ENCODE data around the gene ADARB1.
A peak's percentile ranks its signal among the peaks of the same experiment; 100 is the strongest.

The ADARB1 gene

GRCh38 chr21:45207839-45208626 lies 133.7 kb downstream of the ADARB1 start:
- DNase-seq = no peak
- peak; percentile 32 for ATAC-seq

DNA sequence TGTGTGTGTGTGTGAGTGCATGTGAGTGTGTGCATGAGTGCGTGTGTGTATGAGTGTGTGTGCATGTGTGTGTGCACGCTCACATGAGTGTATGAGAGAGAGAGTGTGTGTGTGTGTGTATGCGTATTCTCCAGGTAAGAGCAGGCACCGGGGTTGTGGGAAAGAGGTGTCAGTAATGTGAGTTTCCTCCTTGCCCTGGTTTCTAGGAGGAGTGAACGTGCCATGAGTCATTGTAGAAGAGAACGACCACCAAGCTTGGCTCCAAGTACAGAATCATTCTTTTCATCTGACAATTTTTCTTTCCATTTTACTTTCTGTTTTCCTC lies 134.2 kb downstream of the ADARB1 start:
- ATAC-seq (peak; percentile 74), DNase-seq (no peak)

GRCh38 chr21:45209046-45209445 lies 134.7 kb downstream of the ADARB1 start:
- no peak for ATAC-seq
- no peak for DNase-seq

- ATAC-seq (no peak), DNase-seq (no peak)
Observed at GRCh38 chr21:45209685-45210284, 135.4 kb downstream of the ADARB1 start.

GRCh38 chr21:45210461-45210983 lies 136.1 kb downstream of the ADARB1 start:
- DNase-seq = no peak
- ATAC-seq = no peak

DNA sequence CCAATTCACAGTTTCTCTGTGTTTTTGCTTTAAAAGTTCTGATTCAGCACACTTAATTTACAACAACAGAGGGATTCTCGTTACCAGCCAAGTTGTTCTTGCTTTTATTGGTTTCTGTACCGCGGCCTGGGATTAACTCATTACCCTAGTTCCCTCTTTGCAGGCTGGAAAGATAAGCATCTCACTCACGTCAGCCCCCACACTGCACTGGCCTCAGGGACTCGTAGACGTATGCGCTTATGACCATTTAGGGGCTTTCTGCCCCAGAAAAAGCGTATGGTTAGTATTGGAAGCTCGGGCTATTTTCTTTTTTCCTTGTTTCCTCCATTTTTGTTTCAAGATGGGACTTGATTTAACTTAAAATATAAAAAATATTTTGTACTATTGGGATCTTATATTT lies 137.3 kb downstream of the ADARB1 start:
- no peak for ATAC-seq
- DNase-seq = no peak

DNA sequence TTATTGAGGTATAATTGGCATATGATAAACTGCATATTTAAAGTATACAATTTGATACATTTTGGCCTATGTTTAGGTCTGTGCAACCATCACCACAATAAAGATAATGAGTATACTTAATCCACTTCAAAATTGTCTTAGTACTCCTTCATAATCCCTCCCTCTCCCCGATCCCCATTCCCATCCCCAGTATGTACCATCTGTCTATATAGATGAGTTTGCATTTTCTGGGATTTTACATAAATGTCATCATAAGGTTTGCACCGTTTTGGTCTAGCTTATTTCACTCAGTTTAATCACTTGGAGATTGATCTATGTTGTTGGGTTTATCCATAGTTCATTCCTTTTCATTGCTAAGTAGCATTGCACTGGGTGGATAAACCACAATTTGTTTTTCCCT lies 139.0 kb downstream of the ADARB1 start:
- ATAC-seq (no peak), DNase-seq (no peak)

DNA sequence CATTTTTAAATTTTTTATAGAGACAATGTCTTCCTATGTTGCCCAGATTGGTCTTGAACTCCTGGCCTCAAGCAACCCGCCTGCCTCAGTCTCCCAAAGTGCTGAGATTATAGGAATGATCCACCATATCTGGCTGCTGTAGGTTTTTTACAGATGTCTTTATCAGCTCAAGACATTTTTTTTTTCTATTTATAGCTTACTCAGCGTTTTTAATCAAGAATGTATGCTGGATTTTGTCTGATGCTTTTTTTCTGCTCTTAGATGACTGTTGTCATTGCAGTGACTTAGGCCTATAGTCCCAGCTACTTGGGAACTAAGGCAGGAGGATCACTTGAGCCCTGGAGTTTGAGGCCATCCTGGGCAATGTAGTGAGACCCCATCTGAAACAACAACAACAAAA lies 140.8 kb downstream of the ADARB1 start:
- DNase-seq (no peak), ATAC-seq (no peak)

- ATAC-seq = no peak
- no peak for DNase-seq
Observed at GRCh38 chr21:45217010-45217409, 142.6 kb downstream of the ADARB1 start.

- ATAC-seq (no peak), DNase-seq (no peak)
Observed at GRCh38 chr21:45219517-45219916, 145.1 kb downstream of the ADARB1 start.

- ATAC-seq = no peak
- no peak for DNase-seq
Observed at GRCh38 chr21:45220071-45220481, 145.7 kb downstream of the ADARB1 start.

DNA sequence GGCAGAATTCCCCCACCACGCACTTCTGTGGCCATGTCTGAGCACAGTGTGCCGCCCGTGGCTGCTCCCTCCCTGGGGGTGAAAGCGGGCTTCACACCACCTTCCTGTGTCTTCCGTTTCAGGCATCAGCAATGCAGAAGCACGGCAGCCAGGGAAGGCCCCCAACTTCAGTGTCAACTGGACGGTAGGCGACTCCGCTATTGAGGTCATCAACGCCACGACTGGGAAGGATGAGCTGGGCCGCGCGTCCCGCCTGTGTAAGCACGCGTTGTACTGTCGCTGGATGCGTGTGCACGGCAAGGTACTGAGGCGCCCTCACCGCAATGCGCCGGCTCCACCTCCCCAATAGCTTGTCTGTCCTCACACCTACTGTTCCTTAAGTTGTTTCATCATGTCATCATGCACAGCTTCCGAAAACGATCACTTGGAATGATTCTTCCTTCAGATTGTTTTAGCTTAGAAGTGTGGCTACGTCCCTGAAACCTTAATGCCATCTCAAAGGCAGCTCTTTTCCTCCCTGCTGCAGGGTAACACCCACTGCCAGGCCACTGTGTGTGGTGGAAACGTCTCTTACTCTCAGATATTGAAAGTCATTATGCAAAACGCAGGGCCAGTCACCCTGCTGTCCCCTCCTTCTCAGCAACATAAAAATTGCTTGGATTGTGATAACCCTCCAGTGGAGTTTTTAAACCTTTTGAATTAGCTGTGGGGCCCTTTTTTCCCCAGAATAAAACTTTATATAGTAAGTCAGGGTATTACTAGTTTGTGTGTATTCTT lies 146.5 kb downstream of the ADARB1 start:
- no peak for ATAC-seq

GRCh38 chr21:45222001-45222400 lies 147.6 kb downstream of the ADARB1 start:
- DNase-seq = no peak

More for the DNA sequence above, 146.5 kb downstream of the ADARB1 start:
- no peak for DNase-seq

GRCh38 chr21:45223236-45224185 lies 149.1 kb downstream of the ADARB1 start:
- ATAC-seq = no peak
- no peak for DNase-seq

More at GRCh38 chr21:45222001-45222400, 147.6 kb downstream of the ADARB1 start:
- ATAC-seq = no peak

GRCh38 chr21:45224189-45224938 lies 150.0 kb downstream of the ADARB1 start:
- no peak for ATAC-seq
- DNase-seq = no peak

DNA sequence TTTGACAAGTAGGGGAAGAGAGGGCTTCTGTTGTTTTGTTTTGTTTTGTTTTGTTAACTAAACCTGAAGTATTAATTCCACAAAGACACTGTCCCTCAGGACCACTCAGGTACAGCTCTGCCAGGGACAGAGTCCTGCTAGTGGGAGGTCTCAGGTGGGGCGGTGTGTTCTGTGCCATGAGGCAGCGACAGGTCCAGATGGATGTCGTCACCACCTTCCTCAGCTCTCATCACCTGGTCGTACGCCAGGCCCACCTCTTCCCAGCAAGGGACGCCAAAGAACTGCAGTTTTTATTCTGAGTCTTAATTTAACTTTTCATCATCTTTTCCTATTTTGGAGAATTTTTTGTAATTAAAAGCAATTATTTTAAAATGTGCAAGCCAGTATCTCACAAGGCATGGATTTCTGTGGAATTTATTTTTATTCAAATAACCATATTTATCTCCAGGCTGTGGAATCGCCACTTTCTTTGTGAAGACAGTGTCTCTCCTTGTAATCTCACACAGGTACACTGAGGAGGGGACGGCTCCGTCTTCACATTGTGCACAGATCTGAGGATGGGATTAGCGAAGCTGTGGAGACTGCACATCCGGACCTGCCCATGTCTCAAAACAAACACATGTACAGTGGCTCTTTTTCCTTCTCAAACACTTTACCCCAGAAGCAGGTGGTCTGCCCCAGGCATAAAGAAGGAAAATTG lies 150.8 kb downstream of the ADARB1 start:
- DNase-seq (no peak), ATAC-seq (no peak)

DNA sequence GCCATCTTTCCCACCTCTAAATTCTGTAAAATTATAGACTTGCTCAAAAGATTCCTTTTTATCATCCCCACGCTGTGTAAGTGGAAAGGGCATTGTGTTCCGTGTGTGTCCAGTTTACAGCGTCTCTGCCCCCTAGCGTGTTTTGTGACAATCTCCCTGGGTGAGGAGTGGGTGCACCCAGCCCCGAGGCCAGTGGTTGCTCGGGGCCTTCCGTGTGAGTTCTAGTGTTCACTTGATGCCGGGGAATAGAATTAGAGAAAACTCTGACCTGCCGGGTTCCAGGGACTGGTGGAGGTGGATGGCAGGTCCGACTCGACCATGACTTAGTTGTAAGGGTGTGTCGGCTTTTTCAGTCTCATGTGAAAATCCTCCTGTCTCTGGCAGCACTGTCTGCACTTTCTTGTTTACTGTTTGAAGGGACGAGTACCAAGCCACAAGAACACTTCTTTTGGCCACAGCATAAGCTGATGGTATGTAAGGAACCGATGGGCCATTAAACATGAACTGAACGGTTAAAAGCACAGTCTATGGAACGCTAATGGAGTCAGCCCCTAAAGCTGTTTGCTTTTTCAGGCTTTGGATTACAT lies 151.5 kb downstream of the ADARB1 start:
- no peak for DNase-seq
- ATAC-seq = no peak

- ATAC-seq (peak; percentile 12), DNase-seq (no peak)
Observed at GRCh38 chr21:45226540-45227326, 152.4 kb downstream of the ADARB1 start.

DNA sequence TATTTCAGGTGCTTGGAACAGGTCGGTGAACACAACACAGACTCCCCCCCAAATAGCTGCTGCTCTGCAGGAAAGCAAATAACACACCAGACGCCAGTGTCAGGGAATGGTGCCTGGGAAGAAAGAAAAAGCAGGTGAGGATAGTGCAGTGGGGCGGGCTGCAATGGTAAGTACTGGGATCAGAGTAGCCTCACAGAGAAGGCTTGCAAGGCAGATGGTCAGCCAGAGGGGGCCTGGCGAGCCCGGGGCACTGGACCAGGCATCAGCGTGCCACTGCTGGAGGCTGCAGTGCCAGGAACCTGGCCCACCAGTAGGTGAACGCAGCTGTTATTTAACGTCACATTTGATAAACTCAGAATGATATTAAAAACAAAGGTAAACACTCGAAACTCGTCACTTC lies 153.4 kb downstream of the ADARB1 start:
- DNase-seq = no peak
- no peak for ATAC-seq

Data from stimulated activated naive CD8-positive, alpha-beta T cell treated with anti-CD3 and anti-CD28 coated beads, Interleukin-15, Interleukin-2, amounts not matched to agents 100 U/mL and 50 U/mL, for 24 hours (primary cell).